Gastroesophageal sphincter (tissue), 3 donors: ENCODE data around the gene DNAH11.

ENCODE experiments used
- POLR2A ChIP-seq, 2 donors: fragments of 450-650 bp; IDR thresholded peaks; one replicate each; pipeline ENCODE4 v1.6.1; 2017; ENCODE audit warnings: antibody characterized with exemption in 2 of 2, mild to moderate bottlenecking in 2 of 2, moderate library complexity in 1 of 2
- POLR2AphosphoS5 ChIP-seq: sonication (generic); formaldehyde crosslinking; IDR thresholded peaks from one replicate; pipeline ENCODE4 v1.6.1; 2017; ENCODE audit warnings: antibody characterized with exemption
- TF ChIP-seq, protein P1 (sequence below), 4 experiments: fragments of 200-600 bp in 2 of 4; fragments of 450-650 bp in 2 of 4; sonication (generic) in 1 of 4; IDR thresholded peaks; one replicate each; pipeline ENCODE4 v1.5.1; 2017 to 2019; ENCODE audit warnings: antibody characterized with exemption in 4 of 4, mild to moderate bottlenecking in 2 of 4, moderate library complexity in 2 of 4

GRCh38 chr7:21544303-21544656, 1.4 kb downstream of the DNAH11 start:
- no peak for TF ChIP-seq POLR2A (IDR thresholded peaks at IDR 0.05)
- TF ChIP-seq POLR2AphosphoS5, result no peak
- TF ChIP-seq, protein P1, sequence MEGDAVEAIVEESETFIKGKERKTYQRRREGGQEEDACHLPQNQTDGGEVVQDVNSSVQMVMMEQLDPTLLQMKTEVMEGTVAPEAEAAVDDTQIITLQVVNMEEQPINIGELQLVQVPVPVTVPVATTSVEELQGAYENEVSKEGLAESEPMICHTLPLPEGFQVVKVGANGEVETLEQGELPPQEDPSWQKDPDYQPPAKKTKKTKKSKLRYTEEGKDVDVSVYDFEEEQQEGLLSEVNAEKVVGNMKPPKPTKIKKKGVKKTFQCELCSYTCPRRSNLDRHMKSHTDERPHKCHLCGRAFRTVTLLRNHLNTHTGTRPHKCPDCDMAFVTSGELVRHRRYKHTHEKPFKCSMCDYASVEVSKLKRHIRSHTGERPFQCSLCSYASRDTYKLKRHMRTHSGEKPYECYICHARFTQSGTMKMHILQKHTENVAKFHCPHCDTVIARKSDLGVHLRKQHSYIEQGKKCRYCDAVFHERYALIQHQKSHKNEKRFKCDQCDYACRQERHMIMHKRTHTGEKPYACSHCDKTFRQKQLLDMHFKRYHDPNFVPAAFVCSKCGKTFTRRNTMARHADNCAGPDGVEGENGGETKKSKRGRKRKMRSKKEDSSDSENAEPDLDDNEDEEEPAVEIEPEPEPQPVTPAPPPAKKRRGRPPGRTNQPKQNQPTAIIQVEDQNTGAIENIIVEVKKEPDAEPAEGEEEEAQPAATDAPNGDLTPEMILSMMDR (IDR thresholded peaks at IDR 0.05), result no peak
